HUDEP-2 (cell line): ENCODE measurements around the gene VSIR.

Source experiments
- DNase-seq, 76 experiments: peaks; one replicate each; lab custom pipeline; 2025; ENCODE audit not compliant: unreplicated experiment in 76 of 76; lab: John Stamatoyannopoulos, UW

VSIR gene

DNA sequence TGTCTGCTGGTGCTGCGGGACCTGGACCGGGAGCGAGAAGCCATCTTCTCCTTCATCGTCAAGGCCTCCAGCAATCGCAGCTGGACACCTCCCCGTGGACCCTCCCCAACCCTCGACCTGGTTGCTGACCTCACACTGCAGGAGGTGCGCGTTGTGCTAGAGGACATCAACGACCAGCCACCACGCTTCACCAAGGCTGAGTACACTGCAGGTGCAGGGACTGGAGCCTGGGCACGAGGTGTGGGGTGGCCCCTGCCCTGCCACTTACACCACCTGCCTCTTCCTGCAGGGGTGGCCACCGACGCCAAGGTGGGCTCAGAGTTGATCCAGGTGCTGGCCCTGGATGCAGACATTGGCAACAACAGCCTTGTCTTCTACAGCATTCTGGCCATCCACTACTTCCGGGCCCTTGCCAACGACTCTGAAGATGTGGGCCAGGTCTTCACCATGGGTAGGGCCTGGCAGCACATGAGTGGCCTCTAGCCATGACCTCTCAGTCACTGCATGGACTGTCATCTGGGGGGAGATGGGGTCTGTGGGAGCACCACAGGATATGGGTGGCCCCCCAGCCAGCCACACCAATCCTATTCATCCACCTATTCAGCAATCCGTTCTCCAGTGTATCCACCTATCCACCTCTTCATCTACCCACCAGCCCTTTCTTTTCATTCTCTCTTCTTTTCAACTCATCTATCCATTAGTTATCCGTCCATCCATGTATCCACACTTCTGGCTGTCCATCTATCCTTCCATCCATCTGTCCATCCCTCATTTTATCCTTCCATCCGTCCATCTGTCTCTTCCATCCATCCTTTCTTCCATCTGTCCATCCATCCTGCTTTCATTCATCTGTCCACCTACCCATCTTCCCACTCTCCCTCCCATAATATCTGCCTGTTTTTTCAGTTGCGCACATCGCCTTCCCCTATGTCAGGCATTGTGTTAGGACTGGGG is 34.5 kb upstream of the VSIR start:
- no peak for DNase-seq

DNA sequence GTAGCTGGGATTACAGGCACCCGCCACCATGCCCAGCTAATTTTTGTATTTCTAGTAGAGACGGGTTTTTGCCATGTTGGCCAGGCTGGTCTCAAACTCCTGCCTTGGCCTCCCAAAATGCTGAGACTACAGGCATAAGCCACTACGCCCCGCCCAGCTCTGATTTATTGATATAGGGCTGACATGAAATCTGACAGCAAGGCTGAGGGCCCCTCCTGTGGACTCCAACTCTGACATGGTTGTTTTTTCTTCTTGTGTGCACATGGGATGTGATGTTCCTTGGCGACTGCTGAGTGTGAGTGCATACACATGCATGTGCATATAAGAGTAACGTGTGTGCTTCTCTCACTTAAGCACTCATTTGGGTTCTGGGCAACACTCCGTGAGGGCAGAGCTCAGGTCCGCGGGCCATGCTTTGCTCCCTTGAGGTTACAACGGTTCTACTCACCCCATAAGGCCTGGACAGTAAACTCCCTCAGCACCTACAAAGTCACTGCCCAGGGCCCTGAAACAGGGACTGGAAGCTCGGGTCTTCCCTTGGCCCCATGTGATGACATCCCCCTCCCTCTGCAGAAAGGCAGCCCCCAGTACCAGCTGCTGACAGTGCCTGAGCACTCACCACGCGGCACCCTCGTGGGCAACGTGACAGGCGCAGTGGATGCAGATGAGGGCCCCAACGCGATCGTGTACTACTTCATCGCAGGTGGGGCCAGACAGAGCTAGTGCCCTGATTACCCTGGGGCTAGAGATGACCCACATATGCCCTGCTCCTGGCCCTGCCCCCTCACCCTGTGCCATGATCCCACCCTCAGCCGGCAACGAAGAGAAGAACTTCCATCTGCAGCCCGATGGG is 33.6 kb upstream of the VSIR start:
- no peak for DNase-seq

DNA sequence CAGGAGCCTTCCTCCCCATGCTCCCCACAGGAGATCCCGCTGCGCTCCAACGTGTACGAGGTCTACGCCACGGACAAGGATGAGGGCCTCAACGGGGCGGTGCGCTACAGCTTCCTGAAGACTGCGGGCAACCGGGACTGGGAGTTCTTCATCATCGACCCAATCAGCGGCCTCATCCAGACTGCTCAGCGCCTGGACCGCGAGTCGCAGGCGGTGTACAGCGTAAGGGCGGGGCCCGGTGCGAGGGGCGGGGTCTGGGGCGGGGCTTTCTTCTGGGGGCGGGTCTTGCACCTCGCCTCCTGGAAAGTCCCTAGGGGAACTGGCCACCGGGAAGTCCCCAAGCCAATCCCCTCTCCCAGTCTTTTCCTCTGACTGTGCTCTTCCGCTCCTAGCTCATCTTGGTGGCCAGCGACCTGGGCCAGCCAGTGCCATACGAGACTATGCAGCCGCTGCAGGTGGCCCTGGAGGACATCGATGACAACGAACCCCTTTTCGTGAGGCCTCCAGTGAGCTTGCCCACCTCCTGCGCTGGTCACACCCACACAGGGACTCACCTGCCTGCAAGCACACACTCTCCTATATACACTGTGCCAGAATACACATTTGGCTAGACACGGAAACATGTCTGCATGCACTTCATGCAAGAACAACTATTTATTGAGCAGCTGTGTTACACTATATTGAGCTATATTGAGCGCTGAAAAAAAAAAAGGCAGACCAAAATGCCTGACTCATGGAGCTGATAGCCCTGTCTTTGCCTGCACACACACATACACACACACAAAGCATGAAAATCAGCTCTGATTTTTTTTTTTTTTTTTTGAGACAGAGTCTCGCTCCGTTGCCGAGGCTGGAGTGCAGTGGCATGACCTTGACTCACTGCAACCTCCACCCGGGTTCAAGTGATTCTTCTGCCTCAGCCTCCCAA is 32.7 kb upstream of the VSIR start:
- peak in 1 of 76 experiments; percentile 1 for DNase-seq

GRCh38 chr10:71804077-71804476 is 30.8 kb upstream of the VSIR start:
- DNase-seq, result no peak

DNA sequence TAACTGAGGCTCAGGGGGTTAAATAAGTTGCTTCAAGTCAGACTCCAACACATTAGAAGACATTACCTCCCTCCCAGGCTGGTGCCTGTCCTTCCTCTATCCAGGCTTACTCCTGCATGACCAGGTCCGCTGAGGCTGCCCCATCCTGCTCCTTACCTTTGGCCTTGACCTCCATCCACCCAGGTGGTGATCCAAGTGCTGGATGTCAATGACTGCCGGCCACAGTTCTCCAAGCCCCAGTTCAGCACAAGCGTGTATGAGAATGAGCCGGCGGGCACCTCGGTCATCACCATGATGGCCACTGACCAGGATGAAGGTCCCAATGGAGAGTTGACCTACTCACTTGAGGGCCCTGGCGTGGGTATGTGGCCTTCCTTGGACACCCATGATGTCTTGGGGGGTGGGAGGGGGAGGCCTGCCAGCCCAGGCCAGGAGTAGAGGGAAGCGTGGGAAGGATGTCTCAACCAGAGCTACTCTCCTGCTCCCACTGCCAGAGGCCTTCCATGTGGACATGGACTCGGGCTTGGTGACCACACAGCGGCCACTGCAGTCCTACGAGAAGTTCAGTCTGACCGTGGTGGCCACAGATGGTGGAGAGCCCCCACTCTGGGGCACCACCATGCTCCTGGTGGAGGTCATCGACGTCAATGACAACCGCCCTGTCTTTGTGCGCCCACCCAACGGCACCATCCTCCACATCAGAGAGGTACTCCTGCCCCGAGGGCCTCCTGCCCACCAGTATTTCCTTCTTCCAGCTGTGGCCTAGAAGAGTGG is 29.6 kb upstream of the VSIR start:
- no peak for DNase-seq

GRCh38 chr10:71802235-71802634 is 28.9 kb upstream of the VSIR start:
- DNase-seq, result no peak

DNA sequence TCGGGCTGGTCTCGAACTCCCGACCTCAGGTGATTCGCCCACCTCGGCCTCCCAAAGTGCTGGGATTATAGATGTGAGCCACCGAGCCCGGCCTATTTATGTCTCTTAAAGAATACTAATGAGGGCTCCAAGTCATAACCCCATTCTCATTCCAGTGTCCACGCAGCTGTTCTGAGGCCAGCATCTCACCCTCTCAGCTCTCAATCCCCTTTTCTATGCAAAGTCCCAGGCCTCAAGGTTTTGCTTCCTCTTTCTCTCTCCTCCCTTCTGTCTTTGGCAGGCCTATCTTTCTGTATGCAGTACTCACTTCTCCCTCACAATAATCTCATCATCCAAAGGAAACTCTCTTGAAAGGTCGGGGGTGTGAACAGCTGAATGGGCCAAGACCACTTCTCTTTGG is 28.0 kb upstream of the VSIR start:
- peak in 1 of 76 experiments; percentile 10 for DNase-seq

DNA sequence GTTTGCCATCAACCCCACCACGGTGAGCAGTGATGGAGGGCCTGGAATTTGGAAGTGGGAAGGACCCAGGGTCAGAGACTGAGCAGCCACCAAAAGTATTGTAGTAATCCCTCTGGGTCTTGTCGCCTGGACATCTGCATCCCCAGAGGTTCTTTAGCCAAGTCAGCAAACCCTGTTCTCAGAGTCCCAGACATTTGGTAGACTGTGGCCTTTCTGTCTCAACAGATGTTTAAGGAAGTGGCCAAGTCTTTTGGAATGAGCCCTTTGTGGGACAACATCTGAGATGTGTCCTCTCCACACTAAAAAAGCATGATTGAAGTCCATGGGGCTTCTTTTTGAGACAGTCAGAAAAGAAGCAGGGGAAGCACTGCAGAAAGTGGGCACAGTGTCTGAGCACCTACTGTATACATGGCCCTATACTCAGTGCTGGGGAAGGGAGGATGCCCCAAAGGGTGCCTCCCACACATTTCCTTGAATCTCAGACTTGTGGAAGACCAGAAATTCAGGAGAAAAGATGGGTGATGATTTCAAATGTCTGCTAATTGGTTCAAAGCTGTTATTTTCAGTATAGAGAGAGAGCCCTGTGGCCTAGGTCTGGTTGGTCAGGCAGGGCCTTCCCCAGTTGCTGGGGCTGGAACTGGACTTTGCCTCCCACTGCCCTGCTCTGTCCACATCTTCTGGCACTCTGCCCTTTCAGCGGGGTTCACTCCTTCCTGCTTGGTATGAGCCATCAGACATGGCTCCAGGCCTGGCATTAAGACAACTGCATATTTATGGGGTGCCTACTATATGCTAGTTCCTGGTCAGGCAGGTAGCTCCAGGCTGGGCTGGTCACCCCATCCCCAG is 26.5 kb upstream of the VSIR start:
- no peak for DNase-seq

DNA sequence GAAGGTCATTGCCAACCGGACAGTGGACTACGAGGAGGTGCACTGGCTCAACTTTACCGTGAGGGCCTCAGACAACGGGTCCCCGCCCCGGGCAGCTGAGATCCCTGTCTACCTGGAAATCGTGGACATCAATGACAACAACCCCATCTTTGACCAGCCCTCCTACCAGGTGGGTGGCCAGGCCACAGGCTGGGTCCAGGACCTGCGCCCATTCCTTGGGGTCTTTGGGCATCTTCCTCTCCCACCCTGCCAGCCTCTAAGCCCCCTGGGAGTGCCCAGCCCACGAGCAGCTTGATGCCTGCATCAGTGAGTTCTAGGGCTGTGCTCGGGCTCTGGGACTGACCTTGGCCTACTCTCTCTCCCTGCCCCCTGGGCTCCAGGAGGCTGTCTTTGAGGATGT is 25.8 kb upstream of the VSIR start:
- DNase-seq, result no peak

- DNase-seq, result no peak
Observed at GRCh38 chr10:71798308-71798624, 24.9 kb upstream of the VSIR start.

DNA sequence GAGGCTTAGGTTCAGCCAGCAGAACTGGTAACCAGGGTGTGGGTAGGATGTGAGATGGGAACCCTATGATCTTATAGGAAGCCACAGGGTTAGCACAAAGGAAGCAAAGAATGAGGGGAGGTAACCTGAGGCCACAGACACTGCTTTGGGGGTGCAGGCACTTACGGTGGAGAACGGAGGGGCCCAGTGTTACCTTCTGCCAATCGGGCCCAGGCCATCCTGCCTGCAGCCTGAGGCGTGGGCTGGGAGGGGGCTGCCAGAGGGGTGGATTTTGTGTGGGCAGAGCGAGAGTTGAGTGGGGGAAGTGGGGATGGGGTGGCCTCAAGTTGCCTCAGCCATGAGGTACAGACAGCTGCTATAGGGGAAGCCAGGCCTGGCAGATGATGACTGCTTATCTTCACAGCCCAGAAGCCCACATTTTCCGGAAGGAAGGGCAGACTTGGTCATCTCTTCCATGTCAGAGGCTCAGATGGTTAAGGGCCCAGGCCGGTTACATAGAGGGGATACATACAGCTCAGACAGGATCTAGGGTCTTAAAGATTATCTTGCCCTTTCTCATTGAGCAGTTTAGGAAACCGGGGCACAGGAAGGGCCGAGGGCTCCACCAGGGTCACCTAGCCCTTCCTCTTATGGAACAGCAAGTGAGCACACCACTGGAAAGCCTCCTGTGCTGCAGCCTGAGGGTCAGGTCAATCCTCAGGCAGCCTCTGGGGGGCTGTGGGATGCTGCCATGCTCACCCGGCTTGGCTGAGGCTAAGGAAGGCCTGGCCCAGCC is 24.4 kb upstream of the VSIR start:
- peak in 70 of 76 experiments; percentile 8 to 79 (median 52) for DNase-seq

DNA sequence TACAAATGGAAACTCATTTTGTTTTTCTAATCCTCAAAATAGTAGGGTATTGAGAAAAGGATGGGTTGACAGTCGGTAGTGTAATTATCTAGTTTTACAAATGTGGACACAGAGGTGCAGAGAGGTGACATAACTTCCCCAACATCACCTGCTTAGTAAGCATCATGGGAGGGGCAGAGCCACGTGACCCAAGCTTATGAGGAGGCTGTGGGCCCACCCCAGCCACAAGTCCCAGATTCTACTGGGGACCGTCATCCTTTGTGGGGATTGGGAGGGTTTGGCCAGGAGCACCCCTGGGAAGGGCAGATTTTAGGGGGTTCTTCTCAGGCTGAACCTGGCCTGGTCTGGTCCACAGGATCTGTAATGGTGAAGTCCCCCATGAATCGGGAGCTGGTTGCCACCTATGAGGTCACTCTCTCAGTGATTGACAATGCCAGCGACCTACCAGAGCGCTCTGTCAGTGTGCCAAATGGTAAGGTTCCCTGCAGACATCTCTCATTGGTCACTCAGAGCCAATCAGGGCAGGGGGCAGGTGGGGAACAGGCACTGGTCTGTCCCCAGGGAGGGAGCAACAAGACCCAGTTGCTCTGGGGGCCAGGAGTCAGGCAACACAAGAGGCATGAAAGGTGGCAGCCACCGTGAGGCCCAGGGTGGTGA is 23.6 kb upstream of the VSIR start:
- no peak for DNase-seq

DNA sequence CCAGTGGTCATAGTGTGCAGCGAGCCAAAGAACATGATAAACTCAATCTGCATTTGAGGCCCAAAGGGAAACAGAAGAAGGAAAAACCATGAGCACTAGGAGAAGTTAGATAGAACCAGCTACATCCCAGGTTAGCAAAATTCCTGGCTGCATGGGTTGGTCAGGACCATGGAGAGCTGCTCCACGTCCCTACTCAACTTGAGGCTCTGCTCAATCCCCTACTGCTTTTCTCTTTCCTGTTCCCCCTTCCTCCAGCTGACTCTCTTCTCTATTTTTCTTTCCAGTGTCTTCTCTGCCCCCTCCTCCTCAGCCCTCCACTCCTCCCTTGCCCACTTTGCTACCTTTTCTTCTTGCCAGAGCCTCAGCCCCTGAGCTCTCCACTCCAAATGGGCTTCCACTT is 21.9 kb upstream of the VSIR start:
- DNase-seq, result peak in 11 of 76 experiments; percentile 2 to 30 (median 14)

GRCh38 chr10:71790749-71791440 is 17.6 kb upstream of the VSIR start:
- no peak for DNase-seq

- DNase-seq, result no peak
Observed at GRCh38 chr10:71789871-71790270, 16.6 kb upstream of the VSIR start.

DNA sequence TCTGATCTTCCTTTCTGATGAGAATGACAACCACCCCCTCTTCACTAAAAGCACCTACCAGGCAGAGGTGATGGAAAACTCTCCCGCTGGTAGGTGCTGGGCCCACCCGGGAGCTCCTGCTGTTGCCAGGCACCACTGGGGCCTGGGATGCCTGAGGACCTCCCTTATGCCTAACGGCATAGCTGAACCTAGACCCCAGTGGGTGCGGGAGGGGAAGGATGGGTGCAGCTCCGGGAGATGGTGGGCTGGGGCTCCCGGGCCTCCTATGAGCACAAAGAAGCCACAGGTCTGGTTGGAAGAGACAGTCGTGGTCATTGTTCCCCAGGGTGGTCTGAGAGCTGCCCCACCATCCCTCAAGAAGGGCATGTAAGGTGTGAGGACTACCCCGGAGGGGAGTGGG is 15.6 kb upstream of the VSIR start:
- no peak for DNase-seq

DNA sequence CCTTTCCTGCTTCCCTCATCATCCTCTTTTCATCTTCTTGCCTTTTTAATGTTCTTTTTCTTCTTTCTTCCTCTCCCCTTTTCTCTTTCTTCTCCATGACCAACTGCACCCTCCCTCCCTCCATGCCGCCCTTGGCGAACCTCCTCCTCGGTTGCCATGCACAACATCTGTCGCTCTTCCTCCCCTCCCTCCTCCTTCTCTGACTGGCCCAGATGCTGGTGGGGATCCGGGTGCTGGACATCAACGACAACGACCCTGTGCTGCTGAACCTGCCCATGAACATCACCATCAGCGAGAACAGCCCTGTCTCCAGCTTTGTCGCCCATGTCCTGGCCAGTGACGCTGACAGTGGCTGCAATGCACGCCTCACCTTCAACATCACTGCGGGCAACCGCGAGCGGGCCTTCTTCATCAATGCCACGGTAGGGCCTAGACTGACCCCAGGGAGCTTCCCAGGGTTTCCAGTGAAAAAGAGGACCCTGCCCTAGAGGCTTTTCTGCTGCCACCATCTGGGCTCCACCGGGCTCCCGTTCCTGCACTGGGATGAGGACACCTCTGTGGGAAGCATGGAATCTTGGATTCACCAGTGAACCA is 11.5 kb upstream of the VSIR start:
- no peak for DNase-seq
